Trophoblast cell (in vitro differentiated cells and primary cell): ENCODE data around the gene CHIC1. TPM values are rescaled to one million over a fixed set of nuclear protein-coding genes. Genes with fewer than 3 reads are reported as not detected.
"Not testable (repeated sequence)": the region's sequence is repeated elsewhere in the genome, so short reads cannot be mapped to it uniquely, and the experiment has no call there.

Experiments used
- DNase-seq, 2 donors: peaks; one replicate each; pipeline ENCODE4 v3.0.0-alpha.2; 2016
- H2AFZ ChIP-seq: 2 replicates; pipeline ENCODE4 v1.6.1; 2013; ENCODE audit warnings: low read length, moderate library complexity, mild to moderate bottlenecking; ENCODE audit not compliant: insufficient read depth, poor library complexity
- H2AK5ac ChIP-seq: 2 replicates; pipeline ENCODE4 v1.6.1; 2013; ENCODE audit warnings: mild to moderate bottlenecking, low read length
- H2BK120ac ChIP-seq: 2 replicates; pipeline ENCODE4 v1.6.1; 2013; ENCODE audit warnings: low read length, mild to moderate bottlenecking, moderate library complexity; ENCODE audit not compliant: insufficient read depth, poor library complexity
- H2BK12ac ChIP-seq: 2 replicates; pipeline ENCODE4 v1.6.1; 2013; ENCODE audit warnings: mild to moderate bottlenecking, low read length, moderate library complexity
- H2BK5ac ChIP-seq: 2 replicates; pipeline ENCODE4 v1.6.1; 2013; ENCODE audit warnings: low read length, low read depth, moderate library complexity, mild to moderate bottlenecking; ENCODE audit not compliant: poor library complexity
- H3K14ac ChIP-seq: 2 replicates; pipeline ENCODE4 v1.6.1; 2013; ENCODE audit warnings: mild to moderate bottlenecking, low read length
- H3K18ac ChIP-seq: 2 replicates; pipeline ENCODE4 v1.6.1; 2013; ENCODE audit warnings: mild to moderate bottlenecking, low read length
- H3K23ac ChIP-seq: 2 replicates; pipeline ENCODE4 v1.6.1; 2013; ENCODE audit warnings: low read length
- H3K27ac ChIP-seq: 2 replicates; pipeline ENCODE4 v1.5.1; 2013; ENCODE audit warnings: low read depth, mild to moderate bottlenecking, inconsistent platforms, low read length, moderate library complexity
- H3K27me3 ChIP-seq: 2 replicates; pipeline ENCODE4 v1.6.1; 2013; ENCODE audit warnings: inconsistent platforms, mild to moderate bottlenecking, low read length, moderate library complexity; ENCODE audit not compliant: insufficient read depth
- H3K36me3 ChIP-seq, 2 experiments: 1 replicate in 1 of 2; 2 replicates in 1 of 2; pipeline ENCODE4 v1.6.1; 2013; ENCODE audit warnings: low read length in 2 of 2, mild to moderate bottlenecking in 2 of 2, moderate library complexity in 1 of 2; ENCODE audit not compliant: insufficient read depth in 2 of 2, control insufficient read depth in 1 of 2
- H3K4ac ChIP-seq: 2 replicates; pipeline ENCODE4 v1.6.1; 2013; ENCODE audit warnings: low read depth, mild to moderate bottlenecking, low read length, moderate library complexity
- H3K4me1 ChIP-seq, 2 experiments: 1 replicate in 1 of 2; 2 replicates in 1 of 2; pipeline ENCODE4 v1.6.1; 2013; ENCODE audit warnings: low read length in 2 of 2, mild to moderate bottlenecking in 2 of 2, moderate library complexity in 1 of 2; ENCODE audit not compliant: insufficient read depth in 2 of 2, control insufficient read depth in 1 of 2
- H3K4me2 ChIP-seq: 2 replicates; pipeline ENCODE4 v1.6.1; 2013; ENCODE audit warnings: inconsistent platforms, mild to moderate bottlenecking, low read length, moderate library complexity
- H3K4me3 ChIP-seq: 2 replicates; pipeline ENCODE4 v1.5.1; 2013; ENCODE audit warnings: mild to moderate bottlenecking, low read depth, low read length, inconsistent platforms
- H3K79me1 ChIP-seq: one replicate; pipeline ENCODE4 v1.6.1; 2013; ENCODE audit warnings: low read length
- H3K79me2 ChIP-seq: 2 replicates; pipeline ENCODE4 v1.6.1; 2013; ENCODE audit warnings: low read length, mild to moderate bottlenecking; ENCODE audit not compliant: control insufficient read depth, insufficient read depth, poor library complexity
- H3K9ac ChIP-seq: 2 replicates; pipeline ENCODE4 v1.6.1; 2013; ENCODE audit warnings: mild to moderate bottlenecking, low read length
- H3K9me3 ChIP-seq: 2 replicates; pipeline ENCODE4 v1.6.1; 2013; ENCODE audit warnings: low read depth, mild to moderate bottlenecking, control low read depth, inconsistent platforms, low read length; ENCODE audit not compliant: insufficient read depth
- H4K12ac ChIP-seq: 2 replicates; pipeline ENCODE4 v1.6.1; 2013; ENCODE audit warnings: low read depth, mild to moderate bottlenecking, low read length, moderate library complexity
- H4K8ac ChIP-seq: 2 replicates; pipeline ENCODE4 v1.6.1; 2013; ENCODE audit warnings: low read depth, mild to moderate bottlenecking, low read length, moderate library complexity
- H4K91ac ChIP-seq: one replicate; pipeline ENCODE4 v1.6.1; 2013; ENCODE audit warnings: low read depth, mild to moderate bottlenecking, low read length, moderate library complexity
- WGBS: extraction: QIAGEN DNeasy Blood & Tissue Kit; methylation state at CpG from one replicate; pipeline ENCODE4 v1.1.7; 2013; ENCODE audit warnings: missing lambda C conversion rate; ENCODE audit not compliant: insufficient read length, insufficient coverage; ENCODE audit errors: extremely low coverage; 5-methylcytosine and 5-hydroxymethylcytosine counted together
- polyA plus RNA-seq: library from polyadenylated mRNA; stranded (reverse); fragments of 200-250 nt; gene quantifications from 2 replicates; pipeline ENCODE4 v1.2.3, GENCODE V29; 2013

CHIC1 gene
- polyA plus RNA-seq = 1.9 and 2.0 TPM in 2 replicates

DNA sequence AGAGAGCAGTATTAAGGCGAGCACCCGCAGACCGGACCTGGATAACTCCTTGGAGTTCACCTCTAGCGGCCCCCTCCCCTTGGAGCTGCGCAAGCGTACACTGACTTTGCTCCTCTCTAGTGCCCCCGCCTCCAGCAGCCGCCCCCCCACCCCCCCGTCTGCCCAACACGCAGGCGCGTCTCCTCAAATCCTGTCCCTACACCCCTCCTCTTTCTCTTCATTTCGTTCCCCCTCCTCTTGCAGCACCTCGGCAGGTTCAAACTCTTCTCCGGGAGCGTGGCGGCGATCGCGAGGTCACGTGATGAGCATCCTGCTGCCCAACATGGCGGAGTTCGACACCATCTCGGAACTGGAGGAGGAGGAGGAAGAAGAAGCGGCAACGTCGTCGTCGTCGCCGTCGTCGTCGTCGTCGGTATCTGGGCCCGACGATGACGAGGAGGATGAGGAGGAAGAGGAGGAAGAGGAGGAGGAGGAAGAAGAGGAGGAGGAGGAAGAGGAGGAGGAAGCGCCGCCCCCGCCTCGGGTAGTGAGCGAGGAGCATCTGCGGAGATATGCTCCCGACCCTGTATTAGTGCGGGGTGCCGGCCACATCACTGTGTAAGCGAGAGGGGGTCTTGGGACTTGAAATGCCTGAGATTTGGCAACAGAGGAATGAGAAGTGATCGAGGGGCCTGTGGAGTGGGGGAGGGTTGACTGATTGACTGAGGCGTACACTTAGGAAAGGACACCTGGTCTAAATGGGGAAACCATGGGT, at the start of gene CHIC1:
Gene CHIC1 (plus strand): TSS at position 214 of the 754 bp plus-strand sequence. CDS start 88 bp downstream, at position 302.
- H4K12ac ChIP-seq = peak within 1 kb of the TSS; percentile 91
- no peak for DNase-seq
- H4K91ac ChIP-seq = peak within 1 kb of the TSS; percentile 86
- no peak within 1 kb of the TSS for H2BK12ac ChIP-seq
- no peak within 1 kb of the TSS for H3K23ac ChIP-seq
- H3K18ac ChIP-seq = peak within 1 kb of the TSS; percentile 64
- H2BK5ac ChIP-seq = peak within 1 kb of the TSS; percentile 33
- no peaks in the 10 kb centered on the region for H3K27me3 ChIP-seq
- H3K9ac ChIP-seq = no peak within 1 kb of the TSS
- peak within 1 kb of the TSS; percentile 64 for H3K14ac ChIP-seq
- H4K8ac ChIP-seq = peak within 1 kb of the TSS; percentile 96
- no peaks in the 10 kb centered on the region for H3K4me1 ChIP-seq
- H3K4ac ChIP-seq = peak within 1 kb of the TSS; percentile 14
- peak within 1 kb of the TSS; percentile 71 for H2AFZ ChIP-seq
- peak within 1 kb of the TSS; percentile 31 for H3K27ac ChIP-seq
- H3K36me3 ChIP-seq = no peaks in the 10 kb centered on the region
- no peaks in the 10 kb centered on the region for H3K9me3 ChIP-seq
- H2BK120ac ChIP-seq = no peak within 1 kb of the TSS
- H3K4me3 ChIP-seq = peak within 1 kb of the TSS; percentile 91
- H3K79me1 ChIP-seq = peaks cover 4% of the 10 kb centered on the region
- no CpG with 5 or more reads among the region's 51 CpGs for WGBS
- H3K4me2 ChIP-seq = peak within 1 kb of the TSS; percentile 64
- H2AK5ac ChIP-seq = no peak within 1 kb of the TSS
- peaks cover 4% of the 10 kb centered on the region for H3K79me2 ChIP-seq

DNA sequence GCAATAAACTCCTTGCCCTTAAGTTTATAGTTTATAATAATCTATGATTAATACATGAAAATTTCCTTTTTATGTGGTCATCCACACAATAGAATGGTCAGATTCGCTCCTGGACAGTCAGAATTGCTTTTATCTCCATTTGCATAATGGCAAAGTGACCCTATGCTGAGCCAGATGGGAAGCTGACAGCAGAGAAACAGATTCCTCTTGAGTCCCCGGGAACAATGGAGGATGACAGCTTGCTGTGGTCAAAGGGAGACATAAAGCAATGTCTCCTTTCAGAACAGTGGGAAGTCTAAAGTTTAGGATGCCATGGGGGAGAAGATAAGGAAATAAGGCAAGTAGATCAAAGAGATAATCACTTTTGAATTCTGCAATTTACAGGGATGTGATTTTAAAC, 40.2 kb upstream of the CHIC1 start:
- not testable (repeated sequence) for H3K27me3 ChIP-seq, H3K18ac ChIP-seq, H3K79me2 ChIP-seq, H3K4me3 ChIP-seq, H3K4me1 ChIP-seq, H3K9ac ChIP-seq, H2AK5ac ChIP-seq, H2BK120ac ChIP-seq, H3K4me2 ChIP-seq, H2AFZ ChIP-seq, H4K12ac ChIP-seq, DNase-seq, H2BK5ac ChIP-seq, H3K27ac ChIP-seq, H3K23ac ChIP-seq, H3K36me3 ChIP-seq, H3K79me1 ChIP-seq, H3K9me3 ChIP-seq, H2BK12ac ChIP-seq, H3K4ac ChIP-seq, H4K8ac ChIP-seq, H3K14ac ChIP-seq, H4K91ac ChIP-seq
- no CpG with 5 or more reads among the region's 2 CpGs for WGBS

DNA sequence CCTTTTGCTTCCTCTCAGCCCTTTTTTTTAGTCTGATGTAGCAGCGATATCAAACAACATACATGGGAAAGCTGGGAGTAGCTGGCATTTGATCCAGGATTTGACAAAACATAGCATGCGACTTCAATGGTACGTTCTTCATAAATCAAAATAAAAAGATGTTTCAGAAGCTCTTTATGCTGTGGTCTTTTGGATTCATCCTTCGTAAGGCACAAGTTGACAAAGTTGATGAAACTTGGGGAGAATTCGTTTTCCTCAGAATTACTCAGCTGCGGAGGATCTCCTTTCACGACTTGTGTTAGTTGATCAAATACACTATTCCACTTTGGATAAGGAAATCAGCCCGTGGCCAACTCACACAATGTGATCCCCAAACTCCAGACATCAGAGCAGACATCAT, 38.1 kb upstream of the CHIC1 start:
- H3K14ac ChIP-seq = no peak overlapping the region
- H3K27me3 ChIP-seq = no peaks in the 10 kb centered on the region
- no peak overlapping the region for H4K91ac ChIP-seq
- H3K9me3 ChIP-seq = no peaks in the 10 kb centered on the region
- no peaks in the 10 kb centered on the region for H3K79me1 ChIP-seq
- no CpG with 5 or more reads among the region's 8 CpGs for WGBS
- no peak overlapping the region for H2BK120ac ChIP-seq
- no peak overlapping the region for H3K18ac ChIP-seq
- no peak overlapping the region for H4K12ac ChIP-seq
- H2BK12ac ChIP-seq = no peak overlapping the region
- H3K27ac ChIP-seq = no peak overlapping the region
- H3K23ac ChIP-seq = no peak overlapping the region
- no peak overlapping the region for H2BK5ac ChIP-seq
- no peak overlapping the region for H3K4me3 ChIP-seq
- no peak overlapping the region for H3K9ac ChIP-seq
- no peak overlapping the region for H2AK5ac ChIP-seq
- H2AFZ ChIP-seq = no peak overlapping the region
- H3K4me2 ChIP-seq = no peak overlapping the region
- H3K79me2 ChIP-seq = no peaks in the 10 kb centered on the region
- no peaks in the 10 kb centered on the region for H3K4me1 ChIP-seq
- H3K4ac ChIP-seq = no peak overlapping the region
- no peaks in the 10 kb centered on the region for H3K36me3 ChIP-seq
- no peak overlapping the region for H4K8ac ChIP-seq
- DNase-seq = no peak

DNA sequence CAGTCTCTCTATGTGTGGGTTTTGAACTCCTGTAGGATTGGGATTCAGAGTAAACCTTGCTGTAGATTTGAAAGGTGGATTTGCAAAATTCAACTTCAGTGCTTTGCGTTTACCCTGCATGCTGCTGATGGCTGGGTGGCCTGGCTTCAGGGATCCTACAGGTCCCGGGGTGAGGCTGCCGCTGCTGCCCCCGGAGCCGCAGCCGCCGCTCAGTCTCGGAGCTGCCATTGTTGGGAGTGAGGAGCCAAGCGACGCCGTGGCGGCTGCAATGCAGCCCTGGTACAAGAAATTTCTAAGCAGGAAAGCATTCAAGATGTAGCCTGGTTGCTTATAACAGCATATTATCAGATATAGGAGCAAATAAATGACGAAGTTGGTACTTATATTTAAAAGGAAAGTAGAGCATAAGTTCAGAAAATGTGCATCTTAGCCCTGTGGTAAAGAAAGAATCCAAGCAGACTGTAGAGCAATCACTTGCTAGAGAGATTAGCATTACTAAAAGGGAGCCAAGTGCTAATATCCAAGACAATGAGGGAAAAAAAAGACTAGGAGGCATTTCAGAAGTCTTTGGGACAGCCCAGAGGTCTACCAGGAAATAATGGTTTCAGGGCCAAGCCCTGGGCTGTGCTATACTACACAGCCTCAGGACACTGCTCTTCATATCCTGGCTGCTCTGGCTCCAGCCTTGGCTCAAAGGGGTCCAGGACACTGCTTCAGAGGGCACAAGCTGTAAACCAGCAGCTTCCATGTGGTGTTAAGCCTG, 36.9 kb upstream of the CHIC1 start:
- Histone ChIP-seq H4K8ac (no peak overlapping the region), H3K9ac (no peak overlapping the region), H3K4me1 (no peaks in the 10 kb centered on the region), H2AK5ac (no peak overlapping the region), H3K18ac (no peak overlapping the region), H2BK5ac (no peak overlapping the region), H3K9me3 (no peaks in the 10 kb centered on the region), H4K12ac (no peak overlapping the region), H3K4me3 (no peak overlapping the region), H3K79me2 (no peaks in the 10 kb centered on the region), H2AFZ (no peak overlapping the region), H3K4ac (no peak overlapping the region), H3K4me2 (no peak overlapping the region), H3K23ac (no peak overlapping the region), H2BK120ac (no peak overlapping the region), H3K27ac (no peak overlapping the region), H2BK12ac (no peak overlapping the region), H3K36me3 (no peaks in the 10 kb centered on the region), H4K91ac (no peak overlapping the region), H3K79me1 (no peaks in the 10 kb centered on the region), H3K27me3 (no peaks in the 10 kb centered on the region), H3K14ac (no peak overlapping the region)
- no CpG with 5 or more reads among the region's 13 CpGs for WGBS
- no peak for DNase-seq
